ENCODE measurements around the gene PTPRT.

DNA sequence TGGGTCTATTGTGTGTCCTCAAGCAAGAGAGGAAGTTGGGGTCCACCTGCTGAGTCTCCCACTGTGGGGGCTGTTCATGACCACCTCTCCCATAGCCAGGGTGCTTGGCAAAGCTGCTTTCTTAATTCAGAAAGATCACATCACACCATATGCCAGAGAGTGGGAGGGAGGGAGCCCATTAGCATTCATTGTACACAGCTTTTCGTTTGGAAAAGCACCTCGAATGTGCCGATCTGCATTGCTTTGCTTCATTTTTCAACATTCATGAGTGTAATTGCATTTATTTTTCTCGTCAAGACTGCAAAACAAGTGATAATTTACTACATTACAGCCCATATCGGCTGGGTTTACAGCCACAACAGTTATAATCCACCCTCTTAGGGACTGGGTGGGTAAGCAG lies 327.3 kb downstream of the PTPRT start:
- TF ChIP-seq, protein P1, sequence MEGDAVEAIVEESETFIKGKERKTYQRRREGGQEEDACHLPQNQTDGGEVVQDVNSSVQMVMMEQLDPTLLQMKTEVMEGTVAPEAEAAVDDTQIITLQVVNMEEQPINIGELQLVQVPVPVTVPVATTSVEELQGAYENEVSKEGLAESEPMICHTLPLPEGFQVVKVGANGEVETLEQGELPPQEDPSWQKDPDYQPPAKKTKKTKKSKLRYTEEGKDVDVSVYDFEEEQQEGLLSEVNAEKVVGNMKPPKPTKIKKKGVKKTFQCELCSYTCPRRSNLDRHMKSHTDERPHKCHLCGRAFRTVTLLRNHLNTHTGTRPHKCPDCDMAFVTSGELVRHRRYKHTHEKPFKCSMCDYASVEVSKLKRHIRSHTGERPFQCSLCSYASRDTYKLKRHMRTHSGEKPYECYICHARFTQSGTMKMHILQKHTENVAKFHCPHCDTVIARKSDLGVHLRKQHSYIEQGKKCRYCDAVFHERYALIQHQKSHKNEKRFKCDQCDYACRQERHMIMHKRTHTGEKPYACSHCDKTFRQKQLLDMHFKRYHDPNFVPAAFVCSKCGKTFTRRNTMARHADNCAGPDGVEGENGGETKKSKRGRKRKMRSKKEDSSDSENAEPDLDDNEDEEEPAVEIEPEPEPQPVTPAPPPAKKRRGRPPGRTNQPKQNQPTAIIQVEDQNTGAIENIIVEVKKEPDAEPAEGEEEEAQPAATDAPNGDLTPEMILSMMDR (IDR thresholded peaks at IDR 0.05), result no peak
- no peak for TF ChIP-seq ZFX (IDR thresholded peaks at IDR 0.05; ENCODE audit: borderline replicate concordance)

Data from 22Rv1 (cell line).